Heart left ventricle (tissue), 16 donors: Measurements from ENCODE around the gene RNF169. TPM values are rescaled to one million over a fixed set of nuclear protein-coding genes. Genes with fewer than 3 reads are reported as not detected.
A peak's percentile ranks its signal among the peaks of the same experiment; 100 is the strongest.

ENCODE experiments used
- ATAC-seq, 4 donors: fragments of 200-7000 bp; cut with Tn5 transposase; one replicate each; pipeline ENCODE4 v1.9.1; 2020 to 2022; ENCODE audit warnings: moderate library complexity in 4 of 4, mild to moderate bottlenecking in 3 of 4, moderate number of reproducible peaks in 1 of 4
- DNase-seq, 5 donors: peaks; one replicate each; pipeline ENCODE4 v3.0.0-alpha.2; 2020
- H3K27ac ChIP-seq, 12 donors: fragments of 200-600 bp; sonication (generic) in 4 of 12; one replicate each; pipeline versions ENCODE4 v1.5.0 to v1.8.0; 2016 to 2022; ENCODE audit warnings: mild to moderate bottlenecking in 2 of 12
- H3K27me3 ChIP-seq, 9 donors: fragments of 200-600 bp; sonication (generic) in 2 of 9; one replicate each; pipeline versions ENCODE4 v1.5.1 to v1.8.0; 2016 to 2022; ENCODE audit warnings: mild to moderate bottlenecking in 3 of 9
- H3K36me3 ChIP-seq, 9 donors: fragments of 200-600 bp; sonication (generic) in 2 of 9; one replicate each; pipeline versions ENCODE4 v1.5.0 to v1.8.0; 2018 to 2022; ENCODE audit warnings: mild to moderate bottlenecking in 2 of 9
- H3K4me1 ChIP-seq, 12 donors: fragments of 200-600 bp; sonication (generic) in 4 of 12; one replicate each; pipeline versions ENCODE4 v1.5.0 to v1.8.0; 2016 to 2022; ENCODE audit warnings: mild to moderate bottlenecking in 3 of 12
- H3K4me3 ChIP-seq, 12 donors: fragments of 200-600 bp; sonication (generic) in 4 of 12; one replicate each; pipeline versions ENCODE4 v1.5.0 to v1.8.0; 2017 to 2022; ENCODE audit warnings: mild to moderate bottlenecking in 9 of 12, moderate library complexity in 4 of 12
- H3K9me3 ChIP-seq, 12 donors: fragments of 200-600 bp; sonication (generic) in 4 of 12; one replicate each; pipeline versions ENCODE4 v1.5.0 to v1.8.0; 2016 to 2022; ENCODE audit warnings: mild to moderate bottlenecking in 1 of 12
- CTCF ChIP-seq, 12 donors: fragments of 200-600 bp; sonication (generic) in 4 of 12; IDR thresholded peaks; one replicate each; pipeline versions ENCODE4 v1.5.0 to v1.8.0; 2018 to 2022; ENCODE audit warnings: antibody characterized with exemption in 12 of 12, mild to moderate bottlenecking in 5 of 12
- POLR2A ChIP-seq, 2 donors: fragments of 450-650 bp; IDR thresholded peaks; one replicate each; pipeline ENCODE4 v1.6.1; 2017; ENCODE audit warnings: antibody characterized with exemption in 2 of 2, mild to moderate bottlenecking in 2 of 2, moderate library complexity in 2 of 2
- WGBS, 4 donors: extraction: QIAGEN DNeasy Blood & Tissue Kit in 2 of 4; methylation state at CpG; one replicate each; pipeline versions ENCODE4 v1.1.5 to v1.1.7; 2013 to 2018; 5-methylcytosine and 5-hydroxymethylcytosine counted together
- intact Hi-C, 10 donors: fragments of 100-400 bp; cut with DNase I; formaldehyde crosslinking; loops; one replicate each; pipeline versions ENCODE4 v1.11.1 to v1.14.2; 2022
- polyA plus RNA-seq, 2 donors: library from polyadenylated mRNA; stranded (reverse); fragments of 200-250 nt; gene quantifications; one replicate each; pipeline ENCODE4 v1.2.3, GENCODE V29; 2013
- total RNA-seq, 9 donors: library from RNA; depleted of rRNA in 2 of 9; stranded (reverse); fragments of >200 nt in 2 of 9; fragmentation: NEBNext Ultra II Directional in 3 of 9; extraction: Animal tissue kit (Norgen Biotek cat#: 25700) in 3 of 9; gene quantifications; one replicate each; pipeline versions ENCODE4 v1.1.0 to v1.2.4, GENCODE V29; 2016 to 2023
- donor health status: ischemic (EF 13 %, LVEDD 7.1; RV severe dilation, severe dysfunction).
- donor health status: healthy with polysubstance abuse.
- donor health status: DM: no; HTN: yes; CAD: no.
- donor health status: DM: no; HTN: no; CAD: no.
- donor health status: ischemic (EF 25% LVEDD 6.9; RV normal size, moderate dysfunction).
- donor health status: ischemic (EF 25% LVEDD 5.7; RV mildly dilated, moderate dysfunction).
- donor health status: healthy.
- donor health status: DM: yes; HTN: yes; CAD: no.
- donor health status: ischemic (EF 35%, LVEDD 5.7; RV mildly dilated, moderate dysfunction).
- donor health status: nonischemic (EF 11% LVEDD 7.7; RV severe dilation, severe dysfunction).
- donor health status: DM: yes; HTN: yes; CAD: no.
- donor health status: PGD.
- donor health status: ischemic (EF 29% LVEDD 5.4; RV normal size, mild dysfunction).
- donor health status: nonischemic (EF 23%, LVEDD 6.1; RV moderate dilation, normal function).

Gene RNF169
- total and polyA plus RNA-seq, 11 donors = 1.6 to 16.1 (median 10.7) TPM

DNA sequence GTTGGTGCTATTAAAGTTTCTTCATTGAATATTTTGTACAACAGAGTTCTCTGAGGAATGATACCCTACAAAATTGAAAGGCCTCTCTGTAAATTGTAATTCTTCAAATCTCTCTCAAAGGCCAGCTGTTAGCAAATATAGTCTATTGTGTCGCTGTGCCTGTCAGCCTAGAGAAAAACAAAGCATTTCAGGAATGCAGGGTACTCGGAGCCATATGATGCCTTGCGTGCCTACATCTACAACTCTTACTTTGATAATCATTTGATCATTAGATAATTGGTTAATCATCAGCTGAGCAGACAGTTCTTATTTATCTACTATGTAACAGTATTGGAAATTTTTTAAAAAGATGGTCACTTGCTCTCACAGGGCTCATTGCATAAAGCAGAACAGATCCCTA lies 67.3 kb downstream of the RNF169 start:
- no peak for ATAC-seq

DNA sequence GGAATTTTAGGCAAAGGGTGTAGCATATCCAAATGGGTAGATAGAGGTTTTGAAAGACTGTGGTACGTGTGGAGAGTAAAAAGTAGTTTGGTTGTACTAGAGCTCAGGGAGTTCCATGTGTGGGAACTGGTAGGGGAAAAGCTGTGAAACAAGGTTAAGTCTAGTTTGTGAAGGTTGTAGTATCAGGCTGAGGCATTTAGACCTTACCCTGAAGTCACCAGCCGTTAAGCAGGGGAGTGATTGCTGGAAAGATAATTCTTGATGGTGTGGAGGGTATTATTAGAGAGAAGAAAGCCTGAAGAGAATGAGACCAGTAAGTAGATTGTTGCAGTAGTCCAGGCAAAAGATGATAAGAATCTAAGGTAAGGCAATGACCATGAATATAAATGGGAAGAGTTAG lies 68.0 kb downstream of the RNF169 start:
- Histone ChIP-seq H3K4me1 (peaks cover 0 to 38% (median 11%) of the 10 kb centered on the region in 12 donors), H3K4me3 (no peak overlapping the region), H3K27me3 (no peaks in the 10 kb centered on the region), H3K36me3 (peaks cover 0 to 63% (median 22%) of the 10 kb centered on the region in 9 donors), H3K27ac (no peak overlapping the region), H3K9me3 (no peaks in the 10 kb centered on the region)
- TF ChIP-seq CTCF (IDR thresholded peaks at IDR 0.05) = no peak
- TF ChIP-seq POLR2A (IDR thresholded peaks at IDR 0.05) = no peak
- intact Hi-C loops = no loop called here
- WGBS, 4 donors = 87 to 90% (median 89%) methylated on average over 2 of the region's 2 CpGs
- ATAC-seq = no peak
- DNase-seq = no peak

More for the DNA sequence above, 67.3 kb downstream of the RNF169 start:
- no peaks in the 10 kb centered on the region for H3K27me3 ChIP-seq
- no peak overlapping the region for H3K4me3 ChIP-seq
- H3K4me1 ChIP-seq = peaks cover 0 to 34% (median 9%) of the 10 kb centered on the region in 12 donors
- peaks cover 0 to 65% (median 23%) of the 10 kb centered on the region in 9 donors for H3K36me3 ChIP-seq
- intact Hi-C loops = no loop called here
- H3K27ac ChIP-seq = no peak overlapping the region
- no peak for DNase-seq
- TF ChIP-seq CTCF (IDR thresholded peaks at IDR 0.05) (no peak), POLR2A (IDR thresholded peaks at IDR 0.05) (no peak)
- H3K9me3 ChIP-seq = no peaks in the 10 kb centered on the region
- 65 to 75% (median 69%) methylated on average over 3 of the region's 3 CpGs for WGBS, 4 donors

- DNase-seq (no peak), ATAC-seq (no peak)
- H3K36me3 ChIP-seq = peaks cover 0 to 55% (median 11%) of the 10 kb centered on the region in 9 donors
- TF ChIP-seq POLR2A (IDR thresholded peaks at IDR 0.05) (no peak), CTCF (IDR thresholded peaks at IDR 0.05) (no peak)
- WGBS, 4 donors = 82 to 89% (median 85%) methylated on average over 3 of the region's 3 CpGs
- no peaks in the 10 kb centered on the region for H3K27me3 ChIP-seq
- H3K27ac ChIP-seq = peak overlapping the region in 1 of 12 donors; percentile 2
- H3K9me3 ChIP-seq = peaks cover 0 to 3% (median 0%) of the 10 kb centered on the region in 12 donors
- intact Hi-C loops = no loop called here
- peaks cover 4 to 56% (median 21%) of the 10 kb centered on the region in 12 donors for H3K4me1 ChIP-seq
- no peak overlapping the region for H3K4me3 ChIP-seq
Observed at GRCh38 chr11:74818283-74818946, 69.8 kb downstream of the RNF169 start.

GRCh38 chr11:74819400-74819799 lies 70.8 kb downstream of the RNF169 start:
- WGBS, 4 donors = 78 to 93% (median 91%) methylated on average over 1 of the region's 1 CpG
- DNase-seq (no peak), ATAC-seq (no peak)
- H3K27me3 ChIP-seq = no peaks in the 10 kb centered on the region
- peaks cover 0 to 13% (median 4%) of the 10 kb centered on the region in 12 donors for H3K9me3 ChIP-seq
- TF ChIP-seq POLR2A (IDR thresholded peaks at IDR 0.05) (no peak), CTCF (IDR thresholded peaks at IDR 0.05) (no peak)
- H3K27ac ChIP-seq = peak overlapping the region in 2 of 12 donors; percentile 2 to 7
- H3K4me1 ChIP-seq = peaks cover 4 to 56% (median 21%) of the 10 kb centered on the region in 12 donors
- H3K4me3 ChIP-seq = no peak overlapping the region
- intact Hi-C loops = no loop called here
- peaks cover 0 to 50% (median 9%) of the 10 kb centered on the region in 9 donors for H3K36me3 ChIP-seq
